Lower leg skin (tissue), 4 donors: ENCODE results near the gene KRTAP10-7. TPM values are rescaled to one million over a fixed set of nuclear protein-coding genes. Genes with fewer than 3 reads are reported as not detected.
"Not testable (repeated sequence)": the region's sequence is repeated elsewhere in the genome, so short reads cannot be mapped to it uniquely, and the experiment has no call there.

Experiments
- DNase-seq, 2 donors: peaks; one replicate each; pipeline ENCODE4 v3.0.0-alpha.2; 2019; ENCODE audit warnings: low spot score in 2 of 2
- H3K4me3 ChIP-seq: fragments of 200-600 bp; sonication (generic); 2 replicates; pipeline ENCODE4 v1.5.1; 2017; ENCODE audit warnings: mild to moderate bottlenecking, low read depth; ENCODE audit not compliant: poor library complexity, severe bottlenecking
- CTCF ChIP-seq, 3 donors: fragments of 450-650 bp; IDR thresholded peaks; one replicate each; pipeline ENCODE4 v1.5.1; 2016; ENCODE audit warnings: antibody characterized with exemption in 3 of 3, mild to moderate bottlenecking in 3 of 3, moderate library complexity in 2 of 3
- POLR2A ChIP-seq, 2 donors: fragments of 450-650 bp; IDR thresholded peaks; one replicate each; pipeline ENCODE4 v1.6.1; 2016 to 2017; ENCODE audit warnings: antibody characterized with exemption in 2 of 2, mild to moderate bottlenecking in 1 of 2, moderate library complexity in 1 of 2
- WGBS, 2 donors: methylation state at CpG; one replicate each; pipeline ENCODE4 v1.1.5; 2018; 5-methylcytosine and 5-hydroxymethylcytosine counted together
- intact Hi-C: fragments of 100-400 bp; cut with DNase I; formaldehyde crosslinking; loops from one replicate; pipeline ENCODE4 v1.15.0; 2023; ENCODE audit warnings: low total_unique reads
- total RNA-seq, 4 donors: library from RNA; depleted of rRNA; stranded (reverse); fragments of >200 nt; gene quantifications; one replicate each; pipeline ENCODE4 v1.1.0, GENCODE V29; 2016

The KRTAP10-7 gene
- total RNA-seq, 4 donors from 2014 or later = 2.4 to 11.0 TPM; not detected in 2

GRCh38 chr21:44598061-44598460, 2.3 kb upstream of the KRTAP10-7 start:
- no peak overlapping the region for H3K4me3 ChIP-seq
- intact Hi-C loops = no loop called here
- WGBS, 2 donors = 82 to 84% methylated on average over 11 of the region's 11 CpGs
- peak in 1 of 2 donors; percentile 28 for DNase-seq
- TF ChIP-seq CTCF (IDR thresholded peaks at IDR 0.05) (no peak), POLR2A (IDR thresholded peaks at IDR 0.05) (no peak)

- DNase-seq = peak in 1 of 2 donors; percentile 59
- 86 to 89% methylated on average over 8 of the region's 8 CpGs for WGBS, 2 donors
- no peak overlapping the region for H3K4me3 ChIP-seq
- intact Hi-C loops = no loop called here
- TF ChIP-seq POLR2A (IDR thresholded peaks at IDR 0.05) (no peak), CTCF (IDR thresholded peaks at IDR 0.05) (no peak)
Observed at GRCh38 chr21:44599264-44600029, 950 bp upstream of the KRTAP10-7 start.

- H3K4me3 ChIP-seq, DNase-seq, intact Hi-C loops: not testable (repeated sequence)
- 57 to 67% methylated on average over 5 to 10 of the region's 10 CpGs for WGBS, 2 donors
Observed at GRCh38 chr21:44601091-44601490, 694 bp downstream of the KRTAP10-7 start.

GRCh38 chr21:44601596-44602462, 1.4 kb downstream of the KRTAP10-7 start:
- H3K4me3 ChIP-seq = no peak overlapping the region
- TF ChIP-seq CTCF (IDR thresholded peaks at IDR 0.05) (no peak), POLR2A (IDR thresholded peaks at IDR 0.05) (no peak)
- intact Hi-C loops = no loop called here
- 74 to 82% methylated on average over 22 to 23 of the region's 23 CpGs for WGBS, 2 donors
- DNase-seq = peak in 1 of 2 donors; percentile 68

- intact Hi-C loops = no loop called here
Observed at GRCh38 chr21:44602463-44602850, 2.1 kb downstream of the KRTAP10-7 start.

More at GRCh38 chr21:44602463-44602850, 2.1 kb downstream of the KRTAP10-7 start:
- TF ChIP-seq POLR2A (IDR thresholded peaks at IDR 0.05) (no peak), CTCF (IDR thresholded peaks at IDR 0.05) (no peak)
- DNase-seq = no peak
- no peak overlapping the region for H3K4me3 ChIP-seq
- 74 to 84% methylated on average over 17 to 20 of the region's 21 CpGs for WGBS, 2 donors
